ENCODE results near the gene CAMK2G. TPM values are rescaled to one million over a fixed set of nuclear protein-coding genes. Genes with fewer than 3 reads are reported as not detected.

Gene CAMK2G
- total RNA-seq, 1 experiment from 2014 or later = 41.4 TPM

GRCh38 chr10:73800560-73801252 is 73.6 kb downstream of the CAMK2G start:
- peak; percentile 10; the same call in 1 of the 2 replicates for ATAC-seq

GRCh38 chr10:73799899-73800559 is 74.3 kb downstream of the CAMK2G start:
- TF ChIP-seq POLR2AphosphoS5 (IDR thresholded peaks at IDR 0.05; ENCODE audit: low read depth, low read length) = no peak
- no peak for TF ChIP-seq SIN3A (IDR thresholded peaks at IDR 0.05; ENCODE audit: borderline replicate concordance, insufficient read depth, low read depth, low read length)
- no peak for TF ChIP-seq CTCF (IDR thresholded peaks at IDR 0.05)
- TF ChIP-seq TCF7L2 (IDR thresholded peaks at IDR 0.05; ENCODE audit: low read depth, low read length) = no peak
- TF ChIP-seq REST (IDR thresholded peaks at IDR 0.05; ENCODE audit: insufficient read depth in 1 of 2, low read depth in 2 of 2, low read length in 1 of 2) = no peak
- ChIA-PET CTCF (no interaction called here), POLR2A (no interaction called here)
- Histone ChIP-seq H3K4me1 (ENCODE audit: control insufficient read depth, insufficient read depth, low read length) (no peaks in the 10 kb centered on the region), H3K36me3 (ENCODE audit: control insufficient read depth, insufficient read depth, low read length) (peaks cover 11% of the 10 kb centered on the region), H3K4me3 (ENCODE audit: low read depth in 2 of 2, low read length in 2 of 2) (no peak overlapping the region), H3K27ac (ENCODE audit: low read length) (no peak overlapping the region), H3K27me3 (ENCODE audit: control insufficient read depth, insufficient read depth, low read length) (no peaks in the 10 kb centered on the region), H3K9me3 (ENCODE audit: control insufficient read depth, insufficient read depth, low read depth, low read length) (no peaks in the 10 kb centered on the region)
- in situ Hi-C loops (cut with HindIII; ENCODE audit: low pct_unique_long_range_greater_than_20kb, low sequenced_read_pairs) = no loop called here
- ATAC-seq = peak; percentile 24
- DNase-seq (ENCODE audit: low read depth, low spot score) = no peak
- intact Hi-C loops (cut with micrococcal nuclease; ENCODE audit: unreplicated experiment) = no loop called here
- BruUV-seq (replicated peaks) = no TSS peak

More at GRCh38 chr10:73800560-73801252, 73.6 kb downstream of the CAMK2G start:
- ChIA-PET CTCF (no interaction called here), POLR2A (no interaction called here)
- no TSS peak for BruUV-seq (replicated peaks)
- Histone ChIP-seq H3K4me3 (ENCODE audit: low read depth in 2 of 2, low read length in 2 of 2) (no peak overlapping the region), H3K4me1 (ENCODE audit: control insufficient read depth, insufficient read depth, low read length) (no peaks in the 10 kb centered on the region), H3K36me3 (ENCODE audit: control insufficient read depth, insufficient read depth, low read length) (peaks cover 11% of the 10 kb centered on the region), H3K9me3 (ENCODE audit: control insufficient read depth, insufficient read depth, low read depth, low read length) (no peaks in the 10 kb centered on the region), H3K27ac (ENCODE audit: low read length) (no peak overlapping the region), H3K27me3 (ENCODE audit: control insufficient read depth, insufficient read depth, low read length) (no peaks in the 10 kb centered on the region)
- no peak for DNase-seq (ENCODE audit: low read depth, low spot score)
- in situ Hi-C loops (cut with HindIII; ENCODE audit: low pct_unique_long_range_greater_than_20kb, low sequenced_read_pairs) = no loop called here
- no peak for TF ChIP-seq POLR2AphosphoS5 (IDR thresholded peaks at IDR 0.05; ENCODE audit: low read depth, low read length)
- no peak for TF ChIP-seq REST (IDR thresholded peaks at IDR 0.05; ENCODE audit: insufficient read depth in 1 of 2, low read depth in 2 of 2, low read length in 1 of 2)
- intact Hi-C loops (cut with micrococcal nuclease; ENCODE audit: unreplicated experiment) = no loop called here

Data from Panc1 (cell line).